ENCODE results near the gene PRKCB.

PRKCB gene

DNA sequence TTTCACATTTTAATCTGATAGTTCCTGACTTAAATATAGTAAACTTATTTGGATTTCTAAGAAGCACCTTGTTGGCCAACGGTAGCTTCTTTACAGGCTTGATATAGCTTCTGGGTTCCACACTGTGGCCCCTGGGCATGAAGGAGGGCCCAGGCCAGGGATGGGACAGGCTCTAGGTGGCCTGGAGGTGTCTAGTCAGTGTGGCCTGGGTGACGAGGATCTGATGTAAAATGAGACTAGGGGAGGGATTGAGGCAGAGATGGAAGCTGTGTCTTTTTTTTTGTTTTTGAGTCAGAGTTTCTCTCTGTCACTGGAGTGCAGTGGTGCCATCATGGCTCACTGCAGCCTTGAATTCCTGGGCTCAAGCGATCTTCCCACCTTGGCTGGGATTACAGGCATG, 187.0 kb downstream of the PRKCB start (continued):
- TF ChIP-seq ZBTB17 (tag by site-specific recombination; IDR thresholded peaks at IDR 0.05) (no peak), ZNF366 (tag by site-specific recombination; conservative IDR thresholded peaks at IDR 0.05) (no peak), YY1 (tag by site-specific recombination; IDR thresholded peaks at IDR 0.05) (no peak), GLIS1 (tag by site-specific recombination; IDR thresholded peaks at IDR 0.05) (no peak), BCL11A (tag by site-specific recombination; IDR thresholded peaks at IDR 0.05; ENCODE audit: low read depth) (no peak)
- TF ChIP-seq, protein P1, sequence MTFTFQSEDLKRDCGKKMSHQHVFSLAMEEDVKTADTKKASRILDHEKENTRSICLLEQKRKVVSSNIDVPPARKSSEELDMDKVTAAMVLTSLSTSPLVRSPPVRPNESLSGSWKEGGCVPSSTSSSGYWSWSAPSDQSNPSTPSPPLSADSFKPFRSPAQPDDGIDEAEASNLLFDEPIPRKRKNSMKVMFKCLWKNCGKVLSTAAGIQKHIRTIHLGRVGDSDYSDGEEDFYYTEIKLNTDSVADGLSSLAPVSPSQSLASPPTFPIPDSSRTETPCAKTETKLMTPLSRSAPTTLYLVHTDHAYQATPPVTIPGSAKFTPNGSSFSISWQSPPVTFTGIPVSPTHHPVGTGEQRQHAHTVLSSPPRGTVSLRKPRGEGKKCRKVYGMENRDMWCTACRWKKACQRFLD (tag by site-specific recombination; IDR thresholded peaks at IDR 0.05): no peak
- TF ChIP-seq, protein P2, sequence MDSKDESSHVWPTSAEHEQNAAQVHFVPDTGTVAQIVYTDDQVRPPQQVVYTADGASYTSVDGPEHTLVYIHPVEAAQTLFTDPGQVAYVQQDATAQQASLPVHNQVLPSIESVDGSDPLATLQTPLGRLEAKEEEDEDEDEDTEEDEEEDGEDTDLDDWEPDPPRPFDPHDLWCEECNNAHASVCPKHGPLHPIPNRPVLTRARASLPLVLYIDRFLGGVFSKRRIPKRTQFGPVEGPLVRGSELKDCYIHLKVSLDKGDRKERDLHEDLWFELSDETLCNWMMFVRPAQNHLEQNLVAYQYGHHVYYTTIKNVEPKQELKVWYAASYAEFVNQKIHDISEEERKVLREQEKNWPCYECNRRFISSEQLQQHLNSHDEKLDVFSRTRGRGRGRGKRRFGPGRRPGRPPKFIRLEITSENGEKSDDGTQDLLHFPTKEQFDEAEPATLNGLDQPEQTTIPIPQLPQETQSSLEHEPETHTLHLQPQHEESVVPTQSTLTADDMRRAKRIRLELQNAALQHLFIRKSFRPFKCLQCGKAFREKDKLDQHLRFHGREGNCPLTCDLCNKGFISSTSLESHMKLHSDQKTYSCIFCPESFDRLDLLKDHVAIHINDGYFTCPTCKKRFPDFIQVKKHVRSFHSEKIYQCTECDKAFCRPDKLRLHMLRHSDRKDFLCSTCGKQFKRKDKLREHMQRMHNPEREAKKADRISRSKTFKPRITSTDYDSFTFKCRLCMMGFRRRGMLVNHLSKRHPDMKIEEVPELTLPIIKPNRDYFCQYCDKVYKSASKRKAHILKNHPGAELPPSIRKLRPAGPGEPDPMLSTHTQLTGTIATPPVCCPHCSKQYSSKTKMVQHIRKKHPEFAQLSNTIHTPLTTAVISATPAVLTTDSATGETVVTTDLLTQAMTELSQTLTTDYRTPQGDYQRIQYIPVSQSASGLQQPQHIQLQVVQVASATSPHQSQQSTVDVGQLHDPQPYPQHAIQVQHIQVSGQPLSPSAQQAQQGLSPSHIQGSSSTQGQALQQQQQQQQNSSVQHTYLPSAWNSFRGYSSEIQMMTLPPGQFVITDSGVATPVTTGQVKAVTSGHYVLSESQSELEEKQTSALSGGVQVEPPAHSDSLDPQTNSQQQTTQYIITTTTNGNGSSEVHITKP (tag by site-specific recombination; IDR thresholded peaks at IDR 0.05): no peak

DNA sequence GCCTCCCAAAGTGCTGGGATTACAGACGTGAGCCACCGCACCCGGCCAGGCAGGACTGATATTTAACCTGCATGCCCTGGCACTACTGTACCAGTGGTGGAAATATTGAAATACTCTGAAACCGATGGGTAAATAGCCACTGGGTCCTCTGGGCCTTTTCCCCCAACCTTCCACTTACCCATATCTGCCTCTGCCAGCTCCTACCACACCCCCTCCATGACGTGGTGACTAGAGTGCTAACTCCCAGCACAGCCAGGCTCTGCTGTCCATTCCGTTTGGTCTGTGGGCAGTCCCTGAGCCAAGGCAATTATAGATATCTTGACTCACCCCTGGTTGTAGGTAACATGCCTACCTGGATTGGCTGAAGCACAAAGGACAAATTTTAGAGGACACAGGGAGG, 187.8 kb downstream of the PRKCB start:
- Histone ChIP-seq H3K9me3 (ENCODE audit: control insufficient read depth, insufficient read depth, low read depth, low read length) (no peaks in the 10 kb centered on the region), H3K27ac (ENCODE audit: extremely low read depth, low read depth, low read length) (no peak overlapping the region), H3K4me1 (ENCODE audit: control insufficient read depth, insufficient read depth, low read length) (no peaks in the 10 kb centered on the region), H3K36me3 (ENCODE audit: control insufficient read depth in 2 of 2, insufficient read depth in 1 of 2, low read length in 2 of 2) (no peaks in the 10 kb centered on the region), H3K4me3 (ENCODE audit: low read depth, low read length) (no peak overlapping the region)
- no peak for TF ChIP-seq GLIS2 (tag by site-specific recombination; IDR thresholded peaks at IDR 0.05)
- TF ChIP-seq, protein P3, sequence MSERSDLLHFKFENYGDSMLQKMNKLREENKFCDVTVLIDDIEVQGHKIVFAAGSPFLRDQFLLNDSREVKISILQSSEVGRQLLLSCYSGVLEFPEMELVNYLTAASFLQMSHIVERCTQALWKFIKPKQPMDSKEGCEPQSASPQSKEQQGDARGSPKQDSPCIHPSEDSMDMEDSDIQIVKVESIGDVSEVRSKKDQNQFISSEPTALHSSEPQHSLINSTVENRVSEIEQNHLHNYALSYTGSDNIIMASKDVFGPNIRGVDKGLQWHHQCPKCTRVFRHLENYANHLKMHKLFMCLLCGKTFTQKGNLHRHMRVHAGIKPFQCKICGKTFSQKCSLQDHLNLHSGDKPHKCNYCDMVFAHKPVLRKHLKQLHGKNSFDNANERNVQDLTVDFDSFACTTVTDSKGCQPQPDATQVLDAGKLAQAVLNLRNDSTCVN (tag by site-specific recombination; optimal IDR thresholded peaks at IDR 0.05): no peak
- TF ChIP-seq MEIS1 (CRISPR knock-in tag; IDR thresholded peaks at IDR 0.05; ENCODE audit: borderline replicate concordance): no peak
- ChIA-PET CTCF (interaction anchor here (0.6 kb wide), 1 partner anchor 15 kb away, joined by 3 read pairs; no protein-coding TSS in a partner anchor), POLR2A (no interaction called here)

DNA sequence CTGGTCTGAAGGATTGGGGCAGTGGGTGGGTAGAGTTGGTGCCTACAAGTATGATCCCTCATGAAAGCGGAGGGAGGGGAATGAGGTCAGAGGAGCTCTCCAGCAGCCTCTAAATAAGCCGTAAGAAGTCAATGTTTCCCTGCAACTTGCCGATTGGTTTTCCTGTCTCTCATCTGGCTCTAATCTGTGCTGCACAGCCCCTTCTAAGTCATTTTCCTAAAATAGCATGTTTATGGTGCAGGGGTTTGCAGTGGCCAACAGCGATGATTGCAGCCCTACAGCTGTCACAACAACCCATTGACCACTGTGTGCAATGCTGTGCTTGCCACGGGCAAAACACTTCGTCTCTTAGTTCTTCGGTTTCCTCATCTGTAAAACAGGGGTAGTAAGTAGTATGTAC, 189.2 kb downstream of the PRKCB start:
- no peak overlapping the region for H3K27ac ChIP-seq (ENCODE audit: extremely low read depth, low read depth, low read length)
- ChIA-PET CTCF (interaction anchor here (0.6 to 2.2 kb wide), 3 partner anchors 15 to 1211 kb away, joined by 3 to 6 read pairs (median 3); no protein-coding TSS in a partner anchor), POLR2A (no interaction called here)
- H3K4me3 ChIP-seq (ENCODE audit: low read depth, low read length): no peak overlapping the region
- no peaks in the 10 kb centered on the region for H3K9me3 ChIP-seq (ENCODE audit: control insufficient read depth, insufficient read depth, low read depth, low read length)
- TF ChIP-seq ZNF621 (tag by site-specific recombination; IDR thresholded peaks at IDR 0.05) (no peak), ZNF843 (tag by site-specific recombination; IDR thresholded peaks at IDR 0.05) (no peak), SP3 (tag by site-specific recombination; IDR thresholded peaks at IDR 0.05) (no peak), SCRT1 (tag by site-specific recombination; IDR thresholded peaks at IDR 0.05; ENCODE audit: borderline replicate concordance) (no peak), ZNF394 (tag by site-specific recombination; IDR thresholded peaks at IDR 0.05; ENCODE audit: borderline replicate concordance) (no peak), ZNF623 (tag by site-specific recombination; IDR thresholded peaks at IDR 0.05) (no peak)
- TF ChIP-seq, protein P4, sequence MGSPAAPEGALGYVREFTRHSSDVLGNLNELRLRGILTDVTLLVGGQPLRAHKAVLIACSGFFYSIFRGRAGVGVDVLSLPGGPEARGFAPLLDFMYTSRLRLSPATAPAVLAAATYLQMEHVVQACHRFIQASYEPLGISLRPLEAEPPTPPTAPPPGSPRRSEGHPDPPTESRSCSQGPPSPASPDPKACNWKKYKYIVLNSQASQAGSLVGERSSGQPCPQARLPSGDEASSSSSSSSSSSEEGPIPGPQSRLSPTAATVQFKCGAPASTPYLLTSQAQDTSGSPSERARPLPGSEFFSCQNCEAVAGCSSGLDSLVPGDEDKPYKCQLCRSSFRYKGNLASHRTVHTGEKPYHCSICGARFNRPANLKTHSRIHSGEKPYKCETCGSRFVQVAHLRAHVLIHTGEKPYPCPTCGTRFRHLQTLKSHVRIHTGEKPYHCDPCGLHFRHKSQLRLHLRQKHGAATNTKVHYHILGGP (tag by site-specific recombination; IDR thresholded peaks at IDR 0.05): no peak
- TF ChIP-seq, protein P5, sequence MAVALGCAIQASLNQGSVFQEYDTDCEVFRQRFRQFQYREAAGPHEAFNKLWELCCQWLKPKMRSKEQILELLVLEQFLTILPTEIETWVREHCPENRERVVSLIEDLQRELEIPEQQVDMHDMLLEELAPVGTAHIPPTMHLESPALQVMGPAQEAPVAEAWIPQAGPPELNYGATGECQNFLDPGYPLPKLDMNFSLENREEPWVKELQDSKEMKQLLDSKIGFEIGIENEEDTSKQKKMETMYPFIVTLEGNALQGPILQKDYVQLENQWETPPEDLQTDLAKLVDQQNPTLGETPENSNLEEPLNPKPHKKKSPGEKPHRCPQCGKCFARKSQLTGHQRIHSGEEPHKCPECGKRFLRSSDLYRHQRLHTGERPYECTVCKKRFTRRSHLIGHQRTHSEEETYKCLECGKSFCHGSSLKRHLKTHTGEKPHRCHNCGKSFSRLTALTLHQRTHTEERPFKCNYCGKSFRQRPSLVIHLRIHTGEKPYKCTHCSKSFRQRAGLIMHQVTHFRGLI (tag by site-specific recombination; IDR thresholded peaks at IDR 0.05): peak; percentile 65; the same call in 1 of the 2 replicates
- TF ChIP-seq, protein P6, sequence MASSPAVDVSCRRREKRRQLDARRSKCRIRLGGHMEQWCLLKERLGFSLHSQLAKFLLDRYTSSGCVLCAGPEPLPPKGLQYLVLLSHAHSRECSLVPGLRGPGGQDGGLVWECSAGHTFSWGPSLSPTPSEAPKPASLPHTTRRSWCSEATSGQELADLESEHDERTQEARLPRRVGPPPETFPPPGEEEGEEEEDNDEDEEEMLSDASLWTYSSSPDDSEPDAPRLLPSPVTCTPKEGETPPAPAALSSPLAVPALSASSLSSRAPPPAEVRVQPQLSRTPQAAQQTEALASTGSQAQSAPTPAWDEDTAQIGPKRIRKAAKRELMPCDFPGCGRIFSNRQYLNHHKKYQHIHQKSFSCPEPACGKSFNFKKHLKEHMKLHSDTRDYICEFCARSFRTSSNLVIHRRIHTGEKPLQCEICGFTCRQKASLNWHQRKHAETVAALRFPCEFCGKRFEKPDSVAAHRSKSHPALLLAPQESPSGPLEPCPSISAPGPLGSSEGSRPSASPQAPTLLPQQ (tag by site-specific recombination; IDR thresholded peaks at IDR 0.05): no peak
- H3K4me1 ChIP-seq (ENCODE audit: control insufficient read depth, insufficient read depth, low read length): no peaks in the 10 kb centered on the region
- H3K36me3 ChIP-seq (ENCODE audit: control insufficient read depth in 2 of 2, insufficient read depth in 1 of 2, low read length in 2 of 2): no peaks in the 10 kb centered on the region

Data from HEK293 (cell line).